GM12878 (cell line): ENCODE data around the gene CACNA2D1. TPM values are rescaled to one million over a fixed set of nuclear protein-coding genes. Genes with fewer than 3 reads are reported as not detected.

ENCODE experiments used
- ATF7 ChIP-seq: fragments of 450-650 bp; IDR thresholded peaks from 2 replicates; pipeline ENCODE4 v1.6.1; 2016; ENCODE audit warnings: low read depth, mild to moderate bottlenecking
- BHLHE40 ChIP-seq, 2 experiments: fragments of 450-650 bp in 1 of 2; IDR thresholded peaks; 2 replicates each; pipeline ENCODE4 v1.6.1; 2011 to 2017; ENCODE audit warnings: low read depth in 2 of 2, borderline replicate concordance in 1 of 2, improper control_type of control experiment in 1 of 2, low read length in 1 of 2, mild to moderate bottlenecking in 1 of 2
- DPF2 ChIP-seq: fragments of 450-650 bp; IDR thresholded peaks from 2 replicates; pipeline ENCODE4 v1.6.1; 2017; ENCODE audit warnings: mild to moderate bottlenecking
- EGR1 ChIP-seq, 2 experiments: IDR thresholded peaks; 1 replicate in 1 of 2; 2 replicates in 1 of 2; pipeline ENCODE4 v1.6.1; 2011 to 2012; ENCODE audit warnings: low read depth in 2 of 2, low read length in 2 of 2, borderline replicate concordance in 1 of 2, mild to moderate bottlenecking in 1 of 2, moderate library complexity in 1 of 2
- EP300 ChIP-seq, 2 experiments: fragments of 150-350 bp in 1 of 2; IDR thresholded peaks; 2 replicates each; pipeline ENCODE4 v1.6.1; 2011 to 2012; ENCODE audit warnings: low read depth in 2 of 2, low read length in 2 of 2, borderline replicate concordance in 1 of 2, improper control_type of control experiment in 1 of 2, inconsistent platforms in 1 of 2; ENCODE audit not compliant: control insufficient read depth in 1 of 2
- GABPA ChIP-seq: IDR thresholded peaks from 2 replicates; pipeline ENCODE4 v1.6.1; 2014; ENCODE audit warnings: antibody characterized with exemption, low read depth, mild to moderate bottlenecking, inconsistent platforms
- GATAD2B ChIP-seq: fragments of 450-650 bp; conservative IDR thresholded peaks from 2 replicates; pipeline ENCODE4 v1.6.1; 2017; ENCODE audit warnings: low read depth, mild to moderate bottlenecking, moderate library complexity
- IRF4 ChIP-seq: IDR thresholded peaks from 2 replicates; pipeline ENCODE4 v1.6.1; 2011; ENCODE audit warnings: low read depth, low read length
- MEF2A ChIP-seq: IDR thresholded peaks from 2 replicates; pipeline ENCODE4 v1.6.1; 2011; ENCODE audit warnings: low read depth, mild to moderate bottlenecking, low read length, moderate library complexity; ENCODE audit not compliant: insufficient read depth
- MEF2B ChIP-seq: fragments of 450-650 bp; IDR thresholded peaks from 2 replicates; pipeline ENCODE4 v1.6.1; 2018; ENCODE audit warnings: mild to moderate bottlenecking, moderate library complexity; ENCODE audit not compliant: partially characterized antibody, poor library complexity, severe bottlenecking
- MTA2 ChIP-seq: fragments of 450-650 bp; IDR thresholded peaks from 2 replicates; pipeline ENCODE4 v1.6.1; 2016; ENCODE audit warnings: low read depth, mild to moderate bottlenecking, moderate library complexity
- NR2F1 ChIP-seq: fragments of 450-650 bp; conservative IDR thresholded peaks from 2 replicates; pipeline ENCODE4 v1.6.1; 2017; ENCODE audit warnings: mild to moderate bottlenecking
- NRF1 ChIP-seq: conservative IDR thresholded peaks from 2 replicates; pipeline ENCODE4 v1.6.1; 2011; ENCODE audit warnings: mild to moderate bottlenecking, low read depth, low read length, improper control_type of control experiment
- PAX5 ChIP-seq: IDR thresholded peaks from 2 replicates; pipeline ENCODE4 v1.6.1; 2011; ENCODE audit warnings: low read depth, low read length, borderline replicate concordance
- PBX3 ChIP-seq: IDR thresholded peaks from 2 replicates; pipeline ENCODE4 v1.6.1; 2011; ENCODE audit warnings: mild to moderate bottlenecking, low read depth, low read length, moderate library complexity; ENCODE audit not compliant: insufficient replicate concordance
- RUNX3 ChIP-seq: IDR thresholded peaks from 2 replicates; pipeline ENCODE4 v1.6.1; 2012; ENCODE audit warnings: low read length, inconsistent platforms
- TCF7 ChIP-seq: IDR thresholded peaks from 2 replicates; pipeline ENCODE4 v1.6.1; 2014; ENCODE audit warnings: antibody characterized with exemption, borderline replicate concordance
- ZBTB40 ChIP-seq: fragments of 450-650 bp; IDR thresholded peaks from 2 replicates; pipeline ENCODE4 v1.6.1; 2016; ENCODE audit warnings: mild to moderate bottlenecking, moderate library complexity, borderline replicate concordance
- ZNF24 ChIP-seq: fragments of 450-650 bp; IDR thresholded peaks from 2 replicates; pipeline ENCODE4 v1.6.1; 2017; ENCODE audit warnings: antibody characterized with exemption, mild to moderate bottlenecking
- polyA plus RNA-seq, 11 experiments: library from polyadenylated mRNA; depleted of rRNA in 4 of 11; unstranded in 6 of 11; stranded (reverse) in 5 of 11; fragments of >200 nt; fragmentation: Nextera tagmentation in 4 of 11; fragmentation: Illumina TruSeq in 1 of 11; extraction: Ambion mirVana in 4 of 11; extraction: Trizol in 1 of 11; gene quantifications; 1 replicate in 1 of 11; 2 replicates in 10 of 11; pipeline versions ENCODE4 v1.2.1 to v1.2.3, GENCODE V29; 2011 to 2016; ENCODE audit warnings: inconsistent platforms in 2 of 11, missing spikeins in 2 of 11, low read depth in 1 of 11
- total RNA-seq, 4 experiments: library from RNA; depleted of rRNA in 3 of 4; stranded (reverse); fragments of >200 nt in 3 of 4; fragmentation: Illumina TruSeq in 1 of 4; extraction: Trizol in 1 of 4; gene quantifications; 2 replicates each; pipeline versions ENCODE4 v1.2.1 to v1.2.3, GENCODE V29; 2013 to 2021
- TF ChIP-seq, protein P1 (sequence below): fragments of 450-650 bp; IDR thresholded peaks from 2 replicates; pipeline ENCODE4 v1.6.1; 2016; ENCODE audit warnings: mild to moderate bottlenecking
- TF ChIP-seq, protein P2 (sequence below): fragments of 150-350 bp; IDR thresholded peaks from 2 replicates; pipeline ENCODE4 v1.6.1; 2014; ENCODE audit warnings: mild to moderate bottlenecking, low read depth, low read length

Gene CACNA2D1
- total and polyA plus RNA-seq, 10 of the 15 experiments (the other 5 are each of a cell fraction or from before 2014, with no cell fraction given): 0.14 to 14.8 (median 0.97) TPM

DNA sequence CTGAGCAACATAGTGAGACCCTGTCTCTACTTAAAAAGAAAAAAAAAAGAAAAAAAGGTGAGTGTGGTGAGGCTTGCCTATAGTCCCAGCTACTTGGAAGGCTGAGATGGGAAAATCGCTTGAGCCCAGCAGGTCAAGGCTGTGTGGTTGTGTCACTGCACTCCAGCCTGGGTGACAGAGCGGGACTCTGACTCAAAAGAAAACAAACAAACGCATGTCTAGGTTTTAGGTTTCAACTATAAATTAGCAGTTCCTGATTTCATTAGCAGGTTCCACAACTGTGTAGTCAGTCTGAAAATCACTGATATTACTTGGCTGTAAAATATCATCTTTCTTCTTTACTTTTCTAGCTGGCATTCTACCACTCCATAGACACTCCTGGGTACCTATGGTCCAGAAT is 518.0 kb downstream of the CACNA2D1 start (continued):
- TF ChIP-seq ZBTB40 (no peak), ATF7 (peak; percentile 67), RUNX3 (peak; percentile 84), MEF2B (peak; percentile 40), PAX5 (peak; percentile 71), NR2F1 (peak; percentile 88), ZNF24 (peak; percentile 66), MEF2A (0 out of 2 replicates have a peak, but pooled peaks have one; percentile 47), GABPA (0 out of 2 replicates have a peak, but pooled peaks have one; percentile 16), TCF7 (0 out of 2 replicates have a peak, but pooled peaks have one; percentile 33), GATAD2B (0 out of 2 replicates have a peak, but pooled peaks have one; percentile 30), MTA2 (peak; percentile 97), DPF2 (peak; percentile 94), IRF4 (peak; percentile 88), NRF1 (no peak), BHLHE40 (IDR thresholded peaks at IDR 0.05; ENCODE audit: borderline replicate concordance in 1 of 2, low read depth in 2 of 2, low read length in 1 of 2) (peak in 1 of 2 experiments; percentile 54; a peak in 2 of 4 replicates), PBX3 (no peak), EGR1 (IDR thresholded peaks at IDR 0.05; ENCODE audit: borderline replicate concordance in 1 of 2, low read depth in 2 of 2, low read length in 2 of 2) (no peak), EP300 (IDR thresholded peaks at IDR 0.05; ENCODE audit: borderline replicate concordance in 1 of 2, control insufficient read depth in 1 of 2, low read depth in 2 of 2, low read length in 2 of 2) (peak; percentile 71 to 94)
- TF ChIP-seq, protein P1, sequence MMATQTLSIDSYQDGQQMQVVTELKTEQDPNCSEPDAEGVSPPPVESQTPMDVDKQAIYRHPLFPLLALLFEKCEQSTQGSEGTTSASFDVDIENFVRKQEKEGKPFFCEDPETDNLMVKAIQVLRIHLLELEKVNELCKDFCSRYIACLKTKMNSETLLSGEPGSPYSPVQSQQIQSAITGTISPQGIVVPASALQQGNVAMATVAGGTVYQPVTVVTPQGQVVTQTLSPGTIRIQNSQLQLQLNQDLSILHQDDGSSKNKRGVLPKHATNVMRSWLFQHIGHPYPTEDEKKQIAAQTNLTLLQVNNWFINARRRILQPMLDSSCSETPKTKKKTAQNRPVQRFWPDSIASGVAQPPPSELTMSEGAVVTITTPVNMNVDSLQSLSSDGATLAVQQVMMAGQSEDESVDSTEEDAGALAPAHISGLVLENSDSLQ: 0 out of 2 replicates have a peak, but pooled peaks have one; percentile 23
- TF ChIP-seq, protein P2, sequence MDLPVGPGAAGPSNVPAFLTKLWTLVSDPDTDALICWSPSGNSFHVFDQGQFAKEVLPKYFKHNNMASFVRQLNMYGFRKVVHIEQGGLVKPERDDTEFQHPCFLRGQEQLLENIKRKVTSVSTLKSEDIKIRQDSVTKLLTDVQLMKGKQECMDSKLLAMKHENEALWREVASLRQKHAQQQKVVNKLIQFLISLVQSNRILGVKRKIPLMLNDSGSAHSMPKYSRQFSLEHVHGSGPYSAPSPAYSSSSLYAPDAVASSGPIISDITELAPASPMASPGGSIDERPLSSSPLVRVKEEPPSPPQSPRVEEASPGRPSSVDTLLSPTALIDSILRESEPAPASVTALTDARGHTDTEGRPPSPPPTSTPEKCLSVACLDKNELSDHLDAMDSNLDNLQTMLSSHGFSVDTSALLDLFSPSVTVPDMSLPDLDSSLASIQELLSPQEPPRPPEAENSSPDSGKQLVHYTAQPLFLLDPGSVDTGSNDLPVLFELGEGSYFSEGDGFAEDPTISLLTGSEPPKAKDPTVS: no peak
